Measurements from ENCODE around the gene UBL5.

Gene UBL5

DNA sequence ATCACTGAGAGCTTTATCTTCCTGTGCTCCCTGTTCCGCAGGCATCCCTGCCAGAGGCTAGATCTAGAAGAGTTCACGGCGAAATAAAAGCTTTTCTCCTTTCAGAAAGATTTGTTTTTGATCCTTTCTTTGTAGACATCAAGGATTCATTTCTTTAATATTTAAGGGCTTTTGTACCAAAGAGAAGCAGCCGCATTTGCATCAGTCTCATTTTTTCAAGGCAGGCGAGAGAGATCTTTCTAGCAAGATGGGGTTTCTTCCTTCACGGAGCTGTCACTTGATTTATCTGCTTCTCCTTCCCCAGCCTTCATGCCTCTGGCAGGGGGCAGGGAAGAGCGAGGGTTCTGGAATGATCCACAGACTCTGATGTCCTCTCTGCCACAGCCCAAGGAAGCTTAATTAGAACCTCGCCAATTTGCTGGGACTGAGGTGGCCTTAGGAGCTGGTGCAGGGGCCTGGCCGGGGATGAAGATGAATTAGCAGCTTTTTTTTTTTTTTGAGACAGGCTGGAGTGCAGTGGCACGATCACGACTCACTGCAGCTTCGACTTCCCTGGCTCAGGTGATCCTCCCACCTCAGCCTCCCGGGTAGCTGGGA lies 47.4 kb downstream of the UBL5 start:
- TF ChIP-seq, protein P1, sequence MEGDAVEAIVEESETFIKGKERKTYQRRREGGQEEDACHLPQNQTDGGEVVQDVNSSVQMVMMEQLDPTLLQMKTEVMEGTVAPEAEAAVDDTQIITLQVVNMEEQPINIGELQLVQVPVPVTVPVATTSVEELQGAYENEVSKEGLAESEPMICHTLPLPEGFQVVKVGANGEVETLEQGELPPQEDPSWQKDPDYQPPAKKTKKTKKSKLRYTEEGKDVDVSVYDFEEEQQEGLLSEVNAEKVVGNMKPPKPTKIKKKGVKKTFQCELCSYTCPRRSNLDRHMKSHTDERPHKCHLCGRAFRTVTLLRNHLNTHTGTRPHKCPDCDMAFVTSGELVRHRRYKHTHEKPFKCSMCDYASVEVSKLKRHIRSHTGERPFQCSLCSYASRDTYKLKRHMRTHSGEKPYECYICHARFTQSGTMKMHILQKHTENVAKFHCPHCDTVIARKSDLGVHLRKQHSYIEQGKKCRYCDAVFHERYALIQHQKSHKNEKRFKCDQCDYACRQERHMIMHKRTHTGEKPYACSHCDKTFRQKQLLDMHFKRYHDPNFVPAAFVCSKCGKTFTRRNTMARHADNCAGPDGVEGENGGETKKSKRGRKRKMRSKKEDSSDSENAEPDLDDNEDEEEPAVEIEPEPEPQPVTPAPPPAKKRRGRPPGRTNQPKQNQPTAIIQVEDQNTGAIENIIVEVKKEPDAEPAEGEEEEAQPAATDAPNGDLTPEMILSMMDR (IDR thresholded peaks at IDR 0.05; ENCODE audit: low read length, missing control alignments): no peak
- no peak for DNase-seq (ENCODE audit: low read depth)
- H3K4me3 ChIP-seq (replicated peaks; ENCODE audit: low read depth, low read length): no peak overlapping the region

DNA sequence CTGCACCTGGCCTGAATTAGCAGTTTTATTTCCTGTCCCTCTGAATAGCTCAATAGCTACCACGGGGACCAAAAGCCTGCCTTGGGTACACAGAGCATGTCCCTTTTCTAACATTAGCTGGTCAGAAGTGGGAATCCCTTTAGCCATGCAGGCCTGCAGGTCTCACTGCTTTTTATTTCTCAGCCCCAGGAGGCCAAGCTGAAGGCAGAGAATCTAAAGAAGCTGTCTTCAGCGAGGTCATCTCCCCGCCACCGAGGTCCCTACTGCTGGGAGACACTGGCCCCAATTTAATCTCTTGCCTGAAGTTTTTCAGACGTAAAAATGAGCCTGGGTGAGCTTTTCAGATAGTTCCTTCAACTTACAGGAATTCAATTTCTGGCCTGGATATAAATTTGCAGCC lies 48.1 kb downstream of the UBL5 start:
- DNase-seq (ENCODE audit: low read depth): no peak
- TF ChIP-seq, protein P1 (IDR thresholded peaks at IDR 0.05; ENCODE audit: low read length, missing control alignments): no peak
- H3K4me3 ChIP-seq (replicated peaks; ENCODE audit: low read depth, low read length): no peak overlapping the region

DNA sequence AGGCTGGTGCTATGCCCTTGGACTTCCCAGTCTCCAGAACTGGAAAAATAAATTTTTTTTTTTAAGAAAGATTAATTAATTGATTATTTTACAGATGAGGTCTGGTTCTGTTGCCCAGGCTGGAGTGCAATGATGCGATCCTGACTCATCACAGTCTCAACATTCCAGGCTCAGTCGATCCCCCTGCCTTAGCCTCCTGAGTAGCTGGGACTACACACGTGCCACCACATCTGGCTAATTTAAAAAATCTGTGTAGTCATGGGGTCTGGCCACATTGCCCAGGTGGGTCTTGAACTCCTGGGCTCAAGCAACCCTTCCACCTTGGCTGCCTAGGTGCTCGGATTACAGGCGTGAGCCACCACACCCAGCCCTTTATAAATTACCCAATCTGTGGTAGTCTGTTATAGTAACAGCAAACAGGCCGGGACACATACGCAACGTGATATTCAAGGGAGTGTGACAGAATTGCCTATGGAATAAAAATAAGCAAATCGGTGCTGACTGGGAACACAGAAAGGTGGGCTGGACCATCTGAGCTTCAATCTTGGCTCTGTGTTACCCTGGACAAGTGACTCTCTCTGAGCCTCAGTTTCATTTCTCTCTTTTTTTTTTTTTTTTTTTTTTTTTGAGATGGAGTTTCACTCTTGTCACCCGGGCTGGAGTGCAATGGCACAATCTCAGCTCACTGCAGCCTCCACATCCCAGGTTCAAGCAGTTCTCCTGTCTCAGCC lies 50.2 kb downstream of the UBL5 start:
- H3K4me3 ChIP-seq (replicated peaks; ENCODE audit: low read depth, low read length): no peak overlapping the region

DNA sequence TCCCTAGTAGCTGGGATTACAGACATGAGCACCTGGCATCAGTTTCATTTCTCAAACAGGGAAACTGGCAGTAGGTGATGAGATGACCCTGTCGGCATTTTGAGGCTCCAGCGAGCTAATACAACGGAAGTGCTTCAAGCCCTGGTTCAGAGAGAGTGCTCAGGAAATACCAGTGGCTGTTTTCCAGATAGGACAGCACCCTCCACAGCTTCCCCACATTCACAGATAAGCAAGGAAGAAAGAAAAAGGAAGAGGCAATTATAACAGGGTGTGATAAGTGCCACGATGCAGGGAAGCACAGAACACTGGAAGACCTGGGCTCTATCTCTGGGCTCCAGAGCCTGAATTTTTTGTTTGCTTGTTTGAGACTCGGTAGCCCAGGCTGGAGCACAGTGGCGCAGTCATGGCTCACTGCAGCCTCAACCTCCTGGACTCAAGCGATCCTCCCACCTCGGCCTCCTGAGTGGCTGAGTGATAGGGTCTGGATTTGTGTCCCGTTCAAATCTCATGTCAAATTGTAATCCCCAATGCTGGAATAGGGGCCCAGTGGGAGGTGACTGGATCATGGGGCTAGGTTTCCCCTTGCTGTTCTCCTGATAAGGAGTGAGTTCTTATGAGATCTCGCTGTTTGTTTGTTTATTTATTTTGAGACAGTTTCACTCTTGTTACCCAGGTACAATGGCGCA lies 50.9 kb downstream of the UBL5 start:
- TF ChIP-seq, protein P1 (IDR thresholded peaks at IDR 0.05; ENCODE audit: low read length, missing control alignments): no peak
- DNase-seq (ENCODE audit: low read depth): peak; percentile 44
- no peak overlapping the region for H3K4me3 ChIP-seq (replicated peaks; ENCODE audit: low read depth, low read length)

More for the DNA sequence above, 50.2 kb downstream of the UBL5 start:
- peak; percentile 29 for DNase-seq (ENCODE audit: low read depth)
- TF ChIP-seq, protein P1 (IDR thresholded peaks at IDR 0.05; ENCODE audit: low read length, missing control alignments): no peak
